GM19035 (cell line): ENCODE measurements around the gene CDC42BPG.
"Not testable (repeated sequence)": the region's sequence is repeated elsewhere in the genome, so short reads cannot be mapped to it uniquely, and the experiment has no call there.

Source experiments
- ATAC-seq: cut with Tn5 transposase; IDR thresholded peaks from one replicate; pipeline ENCODE4 v1.9.1; 2021; ENCODE audit not compliant: unreplicated experiment

Gene CDC42BPG

GRCh38 chr11:64834723-64835615 lies 9.5 kb downstream of the CDC42BPG start:
- no peak for ATAC-seq

- ATAC-seq, result no peak
These were observed 10.3 kb downstream of the CDC42BPG start for GRCh38 chr11:64834031-64834722.

GRCh38 chr11:64833509-64833908 lies 10.9 kb downstream of the CDC42BPG start:
- ATAC-seq, result no peak

GRCh38 chr11:64833198-64833502 lies 11.3 kb downstream of the CDC42BPG start:
- ATAC-seq, result no peak

- ATAC-seq, result no peak
These were observed 11.8 kb downstream of the CDC42BPG start for GRCh38 chr11:64832467-64833197.

- ATAC-seq, result no peak
These were observed 13.0 kb downstream of the CDC42BPG start for GRCh38 chr11:64831411-64831891.

GRCh38 chr11:64829536-64830251 lies 14.8 kb downstream of the CDC42BPG start:
- no peak for ATAC-seq

- no peak for ATAC-seq
These were observed 17.0 kb downstream of the CDC42BPG start for GRCh38 chr11:64827451-64827839.

- no peak for ATAC-seq
These were observed 17.6 kb downstream of the CDC42BPG start for GRCh38 chr11:64826578-64827450.

- ATAC-seq, result no peak
These were observed 18.4 kb downstream of the CDC42BPG start for GRCh38 chr11:64826062-64826461.

GRCh38 chr11:64823568-64824119 lies 20.8 kb downstream of the CDC42BPG start:
- no peak for ATAC-seq

GRCh38 chr11:64817476-64817875 lies 27.0 kb downstream of the CDC42BPG start:
- no peak for ATAC-seq

GRCh38 chr11:64815433-64815832 lies 29.0 kb downstream of the CDC42BPG start:
- not testable (repeated sequence) for ATAC-seq

GRCh38 chr11:64814712-64815187 lies 29.7 kb downstream of the CDC42BPG start:
- ATAC-seq, result peak; percentile 54

GRCh38 chr11:64813826-64814225 lies 30.6 kb downstream of the CDC42BPG start:
- ATAC-seq, result no peak

- ATAC-seq, result peak; percentile 6
These were observed 33.6 kb downstream of the CDC42BPG start for GRCh38 chr11:64810891-64811272.

GRCh38 chr11:64810271-64810890 lies 34.1 kb downstream of the CDC42BPG start, which contains the start of gene MEN1:
Gene MEN1, minus strand, starts transcription at chr11:64810551. Its CDS starts 442 bp downstream, at chr11:64810109.
- ATAC-seq, result peak; percentile 59

GRCh38 chr11:64809781-64810241 lies 34.6 kb downstream of the CDC42BPG start:
- no peak for ATAC-seq

GRCh38 chr11:64805481-64805880 lies 39.0 kb downstream of the CDC42BPG start:
- ATAC-seq, result no peak
